Breast epithelium (tissue), 4 donors: ENCODE measurements around the gene CTTNBP2NL. TPM values are rescaled to one million over a fixed set of nuclear protein-coding genes. Genes with fewer than 3 reads are reported as not detected.

Experiments used
- DNase-seq, 2 donors: peaks; one replicate each; pipeline ENCODE4 v3.0.0-alpha.2; 2019; ENCODE audit warnings: low spot score in 2 of 2
- H3K27ac ChIP-seq, 2 donors: fragments of 200-600 bp; sonication (generic) in 1 of 2; one replicate each; pipeline ENCODE4 v1.5.1; 2016 to 2019; ENCODE audit warnings: mild to moderate bottlenecking in 1 of 2
- H3K27me3 ChIP-seq, 2 donors: fragments of 200-600 bp; sonication (generic) in 1 of 2; one replicate each; pipeline versions ENCODE4 v1.5.1 to v1.6.0; 2017 to 2019; ENCODE audit warnings: control low read depth in 1 of 2, mild to moderate bottlenecking in 1 of 2
- H3K36me3 ChIP-seq: fragments of 200-600 bp; one replicate; pipeline ENCODE4 v1.5.1; 2019
- H3K4me1 ChIP-seq, 2 donors: fragments of 200-600 bp; sonication (generic); one replicate each; pipeline ENCODE4 v1.5.1; 2016 to 2019; ENCODE audit warnings: control low read depth in 1 of 2
- H3K4me3 ChIP-seq, 3 donors: fragments of 200-600 bp; sonication (generic); 1 replicate in 2 of 3; 2 replicates in 1 of 3; pipeline ENCODE4 v1.5.1; 2016 to 2019; ENCODE audit warnings: mild to moderate bottlenecking in 3 of 3, moderate library complexity in 2 of 3
- H3K9me3 ChIP-seq, 2 donors: fragments of 200-600 bp; sonication (generic) in 1 of 2; one replicate each; pipeline ENCODE4 v1.5.1; 2016 to 2019; ENCODE audit warnings: control low read depth in 1 of 2
- POLR2A ChIP-seq: fragments of 450-650 bp; IDR thresholded peaks from one replicate; pipeline ENCODE4 v1.6.1; 2016; ENCODE audit warnings: antibody characterized with exemption, mild to moderate bottlenecking, moderate library complexity
- POLR2AphosphoS5 ChIP-seq, 3 donors: sonication (generic); formaldehyde crosslinking; IDR thresholded peaks; one replicate each; pipeline ENCODE4 v1.6.1; 2017; ENCODE audit warnings: antibody characterized with exemption in 3 of 3
- intact Hi-C: fragments of 100-400 bp; cut with DNase I; formaldehyde crosslinking; loops from one replicate; pipeline ENCODE4 v1.15.1; 2023; ENCODE audit warnings: low total_unique reads
- total RNA-seq, 3 donors: library from RNA; depleted of rRNA; stranded (reverse); fragments of >200 nt; gene quantifications; one replicate each; pipeline ENCODE4 v1.1.0, GENCODE V29; 2016
- TF ChIP-seq, protein P1 (sequence below), 3 donors: fragments of 450-650 bp; IDR thresholded peaks; one replicate each; pipeline ENCODE4 v1.5.1; 2016 to 2017; ENCODE audit warnings: antibody characterized with exemption in 3 of 3, mild to moderate bottlenecking in 3 of 3, moderate library complexity in 3 of 3

The CTTNBP2NL gene
- total RNA-seq, 3 donors from 2014 or later, result 24.1 to 30.4 (median 25.9) TPM

DNA sequence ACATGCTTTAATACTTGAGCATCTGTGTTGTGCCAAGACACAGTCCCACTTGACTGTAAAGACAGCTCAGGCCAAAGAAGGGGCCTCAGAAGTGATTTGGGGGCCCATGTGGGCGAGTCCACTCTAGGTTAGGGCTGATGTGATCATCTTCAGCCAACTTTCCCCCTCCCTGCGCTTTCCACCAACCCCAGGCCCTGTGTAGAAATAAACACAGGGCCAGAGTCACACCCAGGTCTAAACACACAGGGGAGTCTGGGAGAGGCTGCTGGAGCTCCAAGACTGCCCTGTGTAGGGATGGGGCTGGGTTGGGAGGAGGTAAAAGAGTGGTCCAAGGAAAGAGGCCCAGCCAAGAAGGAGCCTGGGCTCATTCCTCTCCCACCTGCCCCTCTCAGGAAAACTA lies 110.3 kb downstream of the CTTNBP2NL start:
- no peaks in the 10 kb centered on the region for H3K9me3 ChIP-seq
- H3K27me3 ChIP-seq, result no peaks in the 10 kb centered on the region
- no peak for DNase-seq
- H3K4me1 ChIP-seq, result peaks cover 0 to 10% of the 10 kb centered on the region in 2 donors
- intact Hi-C loops, result no loop called here
- H3K36me3 ChIP-seq, result no peaks in the 10 kb centered on the region
- no peak overlapping the region for H3K4me3 ChIP-seq
- H3K27ac ChIP-seq, result no peak overlapping the region
- TF ChIP-seq, protein P1, sequence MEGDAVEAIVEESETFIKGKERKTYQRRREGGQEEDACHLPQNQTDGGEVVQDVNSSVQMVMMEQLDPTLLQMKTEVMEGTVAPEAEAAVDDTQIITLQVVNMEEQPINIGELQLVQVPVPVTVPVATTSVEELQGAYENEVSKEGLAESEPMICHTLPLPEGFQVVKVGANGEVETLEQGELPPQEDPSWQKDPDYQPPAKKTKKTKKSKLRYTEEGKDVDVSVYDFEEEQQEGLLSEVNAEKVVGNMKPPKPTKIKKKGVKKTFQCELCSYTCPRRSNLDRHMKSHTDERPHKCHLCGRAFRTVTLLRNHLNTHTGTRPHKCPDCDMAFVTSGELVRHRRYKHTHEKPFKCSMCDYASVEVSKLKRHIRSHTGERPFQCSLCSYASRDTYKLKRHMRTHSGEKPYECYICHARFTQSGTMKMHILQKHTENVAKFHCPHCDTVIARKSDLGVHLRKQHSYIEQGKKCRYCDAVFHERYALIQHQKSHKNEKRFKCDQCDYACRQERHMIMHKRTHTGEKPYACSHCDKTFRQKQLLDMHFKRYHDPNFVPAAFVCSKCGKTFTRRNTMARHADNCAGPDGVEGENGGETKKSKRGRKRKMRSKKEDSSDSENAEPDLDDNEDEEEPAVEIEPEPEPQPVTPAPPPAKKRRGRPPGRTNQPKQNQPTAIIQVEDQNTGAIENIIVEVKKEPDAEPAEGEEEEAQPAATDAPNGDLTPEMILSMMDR (IDR thresholded peaks at IDR 0.05), result no peak
- TF ChIP-seq POLR2A, result no peak
- no peak for TF ChIP-seq POLR2AphosphoS5 (IDR thresholded peaks at IDR 0.05)

DNA sequence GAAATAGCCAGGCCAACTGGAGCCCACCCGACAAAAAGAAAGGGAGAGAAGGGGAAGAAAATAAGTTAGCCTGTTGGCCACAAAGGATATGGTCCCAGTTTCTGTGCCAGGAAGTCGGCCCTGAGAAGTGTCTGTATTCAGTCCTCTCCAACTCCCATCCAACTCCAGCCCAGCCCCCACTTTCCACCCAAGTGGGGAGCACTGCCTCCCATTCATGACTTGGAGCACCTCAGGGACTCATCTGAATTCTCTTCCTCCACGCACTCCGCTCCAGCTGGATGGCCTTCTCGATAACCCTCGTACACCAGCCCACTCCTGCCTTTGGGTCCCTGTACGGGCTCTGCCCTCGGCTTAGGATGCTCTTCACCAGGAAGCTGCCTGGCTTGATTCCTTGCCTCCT lies 110.7 kb downstream of the CTTNBP2NL start:
- Histone ChIP-seq H3K9me3 (no peaks in the 10 kb centered on the region), H3K27me3 (no peaks in the 10 kb centered on the region), H3K4me3 (no peak overlapping the region), H3K27ac (no peak overlapping the region), H3K4me1 (peaks cover 0 to 10% of the 10 kb centered on the region in 2 donors), H3K36me3 (no peaks in the 10 kb centered on the region)
- no peak for DNase-seq
- TF ChIP-seq POLR2A (no peak), POLR2AphosphoS5 (IDR thresholded peaks at IDR 0.05) (no peak)
- intact Hi-C loops, result no loop called here

DNA sequence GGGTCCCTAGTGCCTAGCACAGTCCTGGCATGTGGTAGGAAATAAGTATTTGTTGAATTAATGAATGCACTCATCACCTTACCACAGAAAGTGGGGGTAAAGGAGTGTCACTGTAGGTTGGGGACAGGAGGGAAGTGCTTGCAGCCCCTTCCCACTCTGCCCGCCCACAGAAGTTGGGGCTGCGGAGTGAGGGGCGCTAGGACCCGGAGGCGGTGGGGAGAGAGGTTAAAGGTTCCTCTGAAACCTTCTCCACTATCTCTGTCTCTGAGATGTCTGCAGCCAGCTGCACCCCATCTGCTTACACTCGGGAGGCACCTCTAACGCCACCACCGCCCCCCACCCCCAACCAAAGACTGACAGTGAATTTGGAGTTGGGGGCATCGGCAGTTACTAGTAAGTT lies 111.3 kb downstream of the CTTNBP2NL start:
- H3K36me3 ChIP-seq, result no peaks in the 10 kb centered on the region
- H3K27me3 ChIP-seq, result no peaks in the 10 kb centered on the region
- no peak for TF ChIP-seq POLR2AphosphoS5 (IDR thresholded peaks at IDR 0.05)
- H3K4me3 ChIP-seq, result peak overlapping the region in 1 of 3 donors; percentile 71
- H3K9me3 ChIP-seq, result no peaks in the 10 kb centered on the region
- H3K27ac ChIP-seq, result no peak overlapping the region
- intact Hi-C loops, result no loop called here
- no peak for DNase-seq
- peaks cover 0 to 7% of the 10 kb centered on the region in 2 donors for H3K4me1 ChIP-seq

DNA sequence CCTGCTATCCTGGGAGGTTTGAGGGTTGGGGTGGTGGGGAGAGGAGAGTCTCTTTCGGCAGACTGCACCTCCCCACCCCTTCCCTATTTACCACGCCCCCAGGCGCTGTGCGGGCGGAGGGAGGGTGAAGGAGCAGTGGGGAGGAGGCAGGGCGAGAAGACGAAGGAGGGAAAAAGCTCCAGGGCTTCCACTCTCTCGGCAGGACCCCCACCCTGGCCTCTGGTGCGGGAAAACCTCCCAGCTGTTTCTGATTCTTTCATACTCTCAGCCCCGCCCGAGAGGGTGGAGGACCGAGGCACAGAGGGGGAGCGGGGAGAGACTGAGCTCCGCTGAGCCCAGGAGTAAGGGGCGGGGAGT lies 111.9 kb downstream of the CTTNBP2NL start:
- H3K4me3 ChIP-seq, result peak overlapping the region; percentile 42 to 71 (median 65)
- DNase-seq, result no peak
- no peak for TF ChIP-seq POLR2AphosphoS5 (IDR thresholded peaks at IDR 0.05)
- no peak for TF ChIP-seq POLR2A
- no peaks in the 10 kb centered on the region for H3K27me3 ChIP-seq
- no peaks in the 10 kb centered on the region for H3K36me3 ChIP-seq
- H3K4me1 ChIP-seq, result peaks cover 0 to 4% of the 10 kb centered on the region in 2 donors
- H3K27ac ChIP-seq, result no peak overlapping the region
- intact Hi-C loops, result no loop called here
- no peaks in the 10 kb centered on the region for H3K9me3 ChIP-seq

DNA sequence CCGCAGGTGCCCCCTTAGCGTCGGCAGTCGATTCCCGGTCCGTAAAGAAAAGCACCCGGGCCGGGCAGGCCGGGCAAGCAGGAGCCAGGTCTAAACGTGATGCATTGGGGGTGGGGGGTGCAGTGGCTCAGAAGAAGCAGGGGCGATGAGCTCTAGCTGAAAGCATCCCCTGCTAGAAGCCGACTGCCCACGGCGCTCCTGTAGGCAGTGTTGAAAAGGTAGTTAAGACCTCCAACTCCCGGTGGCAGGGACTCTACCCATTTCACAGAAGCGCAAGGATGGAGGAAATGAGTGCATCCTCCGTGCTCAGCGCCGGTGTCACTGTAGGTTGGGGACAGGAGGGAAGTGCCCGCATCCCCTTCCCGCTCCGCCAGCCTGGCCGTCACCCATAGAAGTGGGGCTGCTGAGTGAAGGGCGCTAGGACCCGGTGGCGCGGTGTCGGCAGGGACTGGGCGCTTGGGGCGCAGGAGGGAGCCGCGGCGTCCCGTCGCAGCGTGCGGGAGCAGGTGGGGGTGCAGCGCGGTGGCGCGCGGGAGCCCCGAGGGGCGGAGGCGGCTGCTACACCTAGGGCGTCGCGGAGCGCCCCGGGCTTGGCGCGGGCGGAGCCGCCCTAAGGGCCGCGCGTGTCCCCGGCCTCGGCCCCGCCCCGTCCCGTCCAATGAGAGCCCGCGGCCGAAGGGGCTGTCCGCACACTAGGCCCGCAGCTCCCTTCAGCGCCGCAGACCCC lies 112.4 kb downstream of the CTTNBP2NL start, which contains the start of gene WNT2B:
Gene WNT2B (plus strand): TSS at position 688 of the 727 bp plus-strand sequence. CDS start 298 bp downstream, outside the sequence.
- no peaks in the 10 kb centered on the region for H3K36me3 ChIP-seq
- peak within 1 kb of the TSS; percentile 42 to 71 (median 65) for H3K4me3 ChIP-seq
- TF ChIP-seq POLR2A, result no peak
- TF ChIP-seq, protein P1 (IDR thresholded peaks at IDR 0.05), result no peak
- no peak for TF ChIP-seq POLR2AphosphoS5 (IDR thresholded peaks at IDR 0.05)
- H3K27me3 ChIP-seq, result no peaks in the 10 kb centered on the region
- no peak for DNase-seq
- no peak within 1 kb of the TSS for H3K27ac ChIP-seq
- intact Hi-C loops, result no loop called here
- H3K4me1 ChIP-seq, result peaks cover 0 to 4% of the 10 kb centered on the region in 2 donors
- H3K9me3 ChIP-seq, result no peaks in the 10 kb centered on the region

DNA sequence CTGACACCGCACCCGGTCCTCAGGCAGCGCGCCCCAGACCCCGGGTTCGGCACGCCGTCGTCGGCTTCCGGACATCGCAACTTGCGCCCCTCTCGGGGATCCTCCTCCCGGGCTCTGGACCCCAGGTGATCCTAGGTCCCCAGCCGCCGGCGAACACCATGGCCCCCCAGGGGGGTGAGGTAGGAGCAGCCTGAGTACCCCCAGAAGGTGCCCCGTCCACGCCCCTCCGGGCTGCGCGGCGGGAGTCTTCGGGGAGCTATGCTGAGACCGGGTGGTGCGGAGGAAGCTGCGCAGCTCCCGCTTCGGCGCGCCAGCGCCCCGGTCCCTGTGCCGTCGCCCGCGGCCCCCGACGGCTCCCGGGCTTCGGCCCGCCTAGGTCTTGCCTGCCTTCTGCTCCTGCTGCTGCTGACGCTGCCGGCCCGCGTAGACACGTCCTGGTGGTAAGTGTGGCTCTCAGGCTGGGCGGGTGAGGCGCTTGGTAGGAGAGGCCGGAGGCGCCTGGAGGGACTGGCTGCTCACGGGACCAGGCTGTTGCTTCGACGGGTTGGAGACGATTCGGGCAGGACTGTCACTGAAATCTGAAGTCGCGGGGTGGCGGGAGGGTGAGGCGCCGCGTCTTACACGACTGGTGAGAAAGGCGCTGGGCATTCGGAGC lies 113.1 kb downstream of the CTTNBP2NL start:
- Histone ChIP-seq H3K4me1 (peaks cover 0 to 4% of the 10 kb centered on the region in 2 donors), H3K27me3 (no peaks in the 10 kb centered on the region), H3K36me3 (no peaks in the 10 kb centered on the region), H3K27ac (no peak overlapping the region), H3K9me3 (no peaks in the 10 kb centered on the region), H3K4me3 (peak overlapping the region; percentile 42 to 71 (median 65))
- no peak for DNase-seq
- intact Hi-C loops, result no loop called here
- TF ChIP-seq, protein P1 (IDR thresholded peaks at IDR 0.05), result no peak
- TF ChIP-seq POLR2A (no peak), POLR2AphosphoS5 (IDR thresholded peaks at IDR 0.05) (no peak)
